Karpas-422 (cell line): ENCODE data around the gene FBXO22. TPM values are rescaled to one million over a fixed set of nuclear protein-coding genes. Genes with fewer than 3 reads are reported as not detected.
A peak's percentile ranks its signal among the peaks of the same experiment; 100 is the strongest.
"Not testable (repeated sequence)": the region's sequence is repeated elsewhere in the genome, so short reads cannot be mapped to it uniquely, and the experiment has no call there.

ENCODE experiments used
- DNase-seq: peaks from one replicate; pipeline ENCODE4 v3.0.0-alpha.2; 2015
- H2AFZ ChIP-seq: fragments of 200-600 bp; sonication (generic); 2 replicates; pipeline ENCODE4 v1.6.1; 2014; ENCODE audit warnings: antibody characterized with exemption, low read length, mixed read lengths
- H3K27ac ChIP-seq: fragments of 200-600 bp; sonication (generic); 2 replicates; pipeline ENCODE4 v1.5.1; 2014; ENCODE audit warnings: mild to moderate bottlenecking, low read length, moderate library complexity
- H3K27me3 ChIP-seq: fragments of 200-600 bp; sonication (generic); 2 replicates; pipeline ENCODE4 v1.6.1; 2014; ENCODE audit warnings: low read length, mixed read lengths
- H3K36me3 ChIP-seq: fragments of 200-600 bp; sonication (generic); 2 replicates; pipeline ENCODE4 v1.6.1; 2014; ENCODE audit warnings: low read length, mixed read lengths; ENCODE audit not compliant: insufficient read depth
- H3K4me1 ChIP-seq: fragments of 200-600 bp; sonication (generic); 2 replicates; pipeline ENCODE4 v1.6.1; 2014; ENCODE audit warnings: mild to moderate bottlenecking, low read length, mixed read lengths
- H3K4me2 ChIP-seq: fragments of 200-600 bp; sonication (generic); 2 replicates; pipeline ENCODE4 v1.6.1; 2014; ENCODE audit warnings: low read length, low read depth, mild to moderate bottlenecking; ENCODE audit not compliant: poor library complexity, severe bottlenecking
- H3K4me3 ChIP-seq: fragments of 200-600 bp; sonication (generic); 2 replicates; pipeline ENCODE4 v1.5.1; 2014; ENCODE audit warnings: mild to moderate bottlenecking, antibody characterized with exemption, low read length, mixed read lengths
- H3K79me2 ChIP-seq: fragments of 200-600 bp; sonication (generic); 2 replicates; pipeline ENCODE4 v1.6.1; 2014; ENCODE audit warnings: mild to moderate bottlenecking, low read length, mixed read lengths
- H3K9ac ChIP-seq: fragments of 200-600 bp; sonication (generic); 2 replicates; pipeline ENCODE4 v1.6.0; 2014; ENCODE audit warnings: low read length
- H3K9me2 ChIP-seq: fragments of 200-600 bp; sonication (generic), shearing (Covaris generic); replicated peaks from 2 replicates; pipeline ENCODE4 v1.6.0; 2014; ENCODE audit warnings: mild to moderate bottlenecking, low read length, moderate library complexity; ENCODE audit not compliant: insufficient read depth
- H3K9me3 ChIP-seq: fragments of 300-700, 200-600 bp; sonication (generic); 2 replicates; pipeline ENCODE4 v1.6.1; 2014; ENCODE audit warnings: low read length, mixed read lengths
- H4K20me1 ChIP-seq: fragments of 200-600 bp; sonication (generic); 2 replicates; pipeline ENCODE4 v1.6.1; 2014; ENCODE audit warnings: mild to moderate bottlenecking, antibody characterized with exemption, low read length, low read depth; ENCODE audit not compliant: insufficient read depth
- total RNA-seq: library from RNA; depleted of rRNA; stranded (reverse); fragments of >200 nt; shearing (Covaris generic); gene quantifications from 2 replicates; pipeline ENCODE4 v1.2.3, GENCODE V29; 2014; ENCODE audit warnings: low replicate concordance

The FBXO22 gene
- total RNA-seq, 1 experiment from 2014 or later, result 30.1 TPM

GRCh38 chr15:75895731-75896130, 7.9 kb upstream of the FBXO22 start:
- Histone ChIP-seq H3K9me2 (no peaks in the 10 kb centered on the region), H3K79me2 (no peaks in the 10 kb centered on the region; the same call in 1 of the 2 replicates), H3K4me1 (peaks cover 7% of the 10 kb centered on the region), H3K9me3 (no peaks in the 10 kb centered on the region), H3K27ac (no peak overlapping the region), H3K9ac (no peak overlapping the region), H3K36me3 (0 out of 2 replicates have a peak, but pooled peaks cover 4% of the 10 kb centered on the region), H4K20me1 (no peaks in the 10 kb centered on the region), H3K27me3 (no peaks in the 10 kb centered on the region), H3K4me3 (no peak overlapping the region), H2AFZ (no peak overlapping the region), H3K4me2 (no peak overlapping the region)
- no peak for DNase-seq

DNA sequence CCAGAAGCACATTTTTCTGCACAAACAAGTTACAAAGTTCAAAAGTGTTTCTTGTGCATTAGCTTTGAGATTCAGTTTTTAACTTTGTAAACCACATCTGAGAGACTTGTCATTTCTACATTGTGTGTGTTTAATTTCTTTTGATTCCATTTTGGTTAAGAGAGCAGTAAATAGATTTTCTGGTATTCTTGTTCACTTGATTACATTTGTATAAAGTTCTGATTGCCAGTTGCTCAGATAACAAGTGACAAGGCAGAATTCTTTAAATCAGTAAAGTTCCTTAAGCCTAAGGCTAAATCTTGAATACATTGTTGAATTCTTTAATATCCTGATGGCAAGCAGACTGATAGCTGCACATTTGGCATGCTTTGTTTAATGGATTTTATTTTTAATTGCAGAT, 3.1 kb upstream of the FBXO22 start:
- 0 out of 2 replicates have a peak overlapping the region, but pooled peaks have one; percentile 35 for H3K27ac ChIP-seq
- H4K20me1 ChIP-seq, result no peaks in the 10 kb centered on the region
- H3K4me2 ChIP-seq, result peak overlapping the region; percentile 41
- no peak for DNase-seq
- no peak overlapping the region for H2AFZ ChIP-seq
- peaks cover 5% of the 10 kb centered on the region; the same call in 1 of the 2 replicates for H3K36me3 ChIP-seq
- no peak overlapping the region for H3K4me3 ChIP-seq
- H3K27me3 ChIP-seq, result no peaks in the 10 kb centered on the region
- no peaks in the 10 kb centered on the region for H3K9me2 ChIP-seq
- no peak overlapping the region for H3K9ac ChIP-seq
- no peaks in the 10 kb centered on the region for H3K9me3 ChIP-seq
- peaks cover 27% of the 10 kb centered on the region for H3K4me1 ChIP-seq
- peaks cover 17% of the 10 kb centered on the region for H3K79me2 ChIP-seq

DNA sequence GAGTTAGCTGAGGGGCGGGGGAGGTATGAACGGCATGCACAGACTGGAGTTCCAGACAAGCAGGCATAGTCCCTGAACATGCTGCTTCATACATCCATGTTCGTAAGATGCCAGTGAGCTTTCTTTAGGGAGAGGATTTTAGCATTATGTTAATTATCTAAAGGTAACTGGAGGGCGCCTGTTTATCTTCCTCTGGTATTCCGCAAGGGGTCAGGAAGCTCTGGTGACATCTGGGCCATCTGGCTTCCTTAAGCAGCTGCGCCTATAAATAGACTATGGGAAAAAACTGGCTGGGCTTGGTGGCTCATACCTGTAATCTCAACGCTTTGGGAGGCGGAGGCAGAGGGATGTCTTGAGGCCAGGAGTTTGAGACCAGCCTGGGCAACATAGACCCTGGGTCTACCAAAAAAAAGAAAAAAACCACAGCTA, 1.5 kb upstream of the FBXO22 start:
- H3K4me3 ChIP-seq, result no peak overlapping the region
- H4K20me1 ChIP-seq, result no peaks in the 10 kb centered on the region
- no peaks in the 10 kb centered on the region for H3K9me3 ChIP-seq
- peaks cover 19% of the 10 kb centered on the region; the same call in 1 of the 2 replicates for H3K36me3 ChIP-seq
- no peak overlapping the region for H3K27ac ChIP-seq
- no peak overlapping the region for H2AFZ ChIP-seq
- H3K9me2 ChIP-seq, result no peaks in the 10 kb centered on the region
- no peak overlapping the region for H3K4me2 ChIP-seq
- no peaks in the 10 kb centered on the region for H3K27me3 ChIP-seq
- H3K9ac ChIP-seq, result no peak overlapping the region
- peaks cover 29% of the 10 kb centered on the region for H3K4me1 ChIP-seq
- H3K79me2 ChIP-seq, result peaks cover 33% of the 10 kb centered on the region
- no peak for DNase-seq

- peaks cover 29% of the 10 kb centered on the region for H3K4me1 ChIP-seq
- no peak overlapping the region for H3K27ac ChIP-seq
- no peaks in the 10 kb centered on the region for H3K27me3 ChIP-seq
- H2AFZ ChIP-seq, result no peak overlapping the region
- peaks cover 38% of the 10 kb centered on the region for H3K36me3 ChIP-seq
- H3K9ac ChIP-seq, result peak overlapping the region; percentile 45; the same call in 1 of the 2 replicates
- no peaks in the 10 kb centered on the region for H4K20me1 ChIP-seq
- H3K4me2 ChIP-seq, result peak overlapping the region; percentile 76
- no peak for DNase-seq
- no peaks in the 10 kb centered on the region for H3K9me3 ChIP-seq
- H3K4me3 ChIP-seq, result peak overlapping the region; percentile 97
- no peaks in the 10 kb centered on the region for H3K9me2 ChIP-seq
- peaks cover 63% of the 10 kb centered on the region for H3K79me2 ChIP-seq
These were observed 1.6 kb downstream of the FBXO22 start for GRCh38 chr15:75905231-75905630.

DNA sequence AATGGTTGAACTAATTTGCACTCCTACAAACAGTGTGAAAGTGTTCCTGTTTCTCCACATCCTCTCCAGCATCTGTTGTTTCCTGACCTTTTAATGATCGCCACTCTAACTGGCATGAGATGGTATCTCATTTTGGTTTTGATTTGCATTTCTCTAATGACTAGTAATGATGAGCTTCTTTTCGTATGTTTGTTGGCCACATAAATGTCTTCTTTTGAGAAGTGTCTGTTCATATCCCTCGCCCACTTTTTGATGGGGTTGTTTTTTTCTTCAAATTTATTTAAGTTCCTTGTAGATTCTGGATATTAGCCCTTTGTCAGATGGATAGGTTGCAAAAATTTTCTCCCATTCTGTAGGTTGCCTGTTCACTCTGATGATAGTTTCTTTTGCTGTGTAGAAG, 6.7 kb downstream of the FBXO22 start:
- not testable (repeated sequence) for H3K9ac ChIP-seq, H2AFZ ChIP-seq, DNase-seq, H4K20me1 ChIP-seq, H3K4me2 ChIP-seq, H3K27me3 ChIP-seq, H3K27ac ChIP-seq, H3K4me1 ChIP-seq, H3K4me3 ChIP-seq, H3K9me2 ChIP-seq, H3K9me3 ChIP-seq
- Histone ChIP-seq H3K36me3 (peaks cover 57% of the 10 kb centered on the region), H3K79me2 (peaks cover 88% of the 10 kb centered on the region)

DNA sequence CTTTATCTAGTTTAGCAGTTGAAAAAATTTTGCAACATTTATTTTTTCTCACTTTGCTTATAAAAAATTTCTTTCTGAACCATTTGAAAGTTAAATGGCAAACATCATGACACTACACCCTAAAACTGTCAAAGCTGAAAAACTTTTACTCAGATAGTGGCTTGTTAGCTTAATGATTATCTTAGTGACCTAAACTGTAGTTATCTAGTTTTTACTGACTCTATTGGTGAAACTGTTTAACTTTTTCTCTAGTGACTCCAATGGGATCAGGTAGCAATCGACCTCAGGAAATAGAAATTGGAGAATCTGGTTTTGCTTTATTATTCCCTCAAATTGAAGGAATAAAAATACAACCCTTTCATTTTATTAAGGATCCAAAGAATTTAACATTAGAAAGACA, 13.3 kb downstream of the FBXO22 start:
- H3K9me2 ChIP-seq, result no peaks in the 10 kb centered on the region
- H3K79me2 ChIP-seq, result peaks cover 69% of the 10 kb centered on the region
- no peaks in the 10 kb centered on the region for H3K4me1 ChIP-seq
- no peak overlapping the region for H3K9ac ChIP-seq
- H3K27ac ChIP-seq, result no peak overlapping the region
- H3K27me3 ChIP-seq, result no peaks in the 10 kb centered on the region
- H4K20me1 ChIP-seq, result no peaks in the 10 kb centered on the region
- no peak overlapping the region for H3K4me2 ChIP-seq
- peaks cover 42% of the 10 kb centered on the region for H3K36me3 ChIP-seq
- DNase-seq, result no peak
- H3K9me3 ChIP-seq, result no peaks in the 10 kb centered on the region
- no peak overlapping the region for H2AFZ ChIP-seq
- H3K4me3 ChIP-seq, result no peak overlapping the region

DNA sequence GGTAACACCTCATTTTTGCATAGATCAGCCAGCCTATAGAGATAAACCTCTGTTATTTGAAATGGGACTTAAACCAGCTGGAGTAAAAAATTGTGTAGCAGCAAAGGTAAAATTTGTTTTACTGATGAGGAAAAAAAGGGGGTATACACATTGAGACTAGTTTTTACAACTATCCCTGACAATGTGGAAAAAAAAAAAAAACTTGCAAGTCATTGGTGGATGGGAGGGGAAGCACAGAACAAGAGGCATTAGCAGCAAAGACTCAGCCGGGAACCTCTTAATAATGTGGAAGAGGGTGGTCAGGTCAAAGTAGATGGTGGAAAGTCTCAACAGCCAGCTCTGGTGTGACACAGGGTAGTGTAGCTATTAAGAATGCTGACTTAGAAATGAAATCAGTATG, 14.5 kb downstream of the FBXO22 start:
- H3K4me1 ChIP-seq, result peaks cover 11% of the 10 kb centered on the region
- peaks cover 42% of the 10 kb centered on the region for H3K36me3 ChIP-seq
- H3K9ac ChIP-seq, result no peak overlapping the region
- DNase-seq, result no peak
- no peaks in the 10 kb centered on the region for H4K20me1 ChIP-seq
- H3K4me2 ChIP-seq, result no peak overlapping the region
- H3K9me2 ChIP-seq, result no peaks in the 10 kb centered on the region
- no peak overlapping the region for H3K4me3 ChIP-seq
- H2AFZ ChIP-seq, result no peak overlapping the region
- H3K27me3 ChIP-seq, result no peaks in the 10 kb centered on the region
- H3K9me3 ChIP-seq, result no peaks in the 10 kb centered on the region
- H3K79me2 ChIP-seq, result peaks cover 72% of the 10 kb centered on the region
- H3K27ac ChIP-seq, result no peak overlapping the region

GRCh38 chr15:75920079-75920478, 16.4 kb downstream of the FBXO22 start:
- no peaks in the 10 kb centered on the region for H3K9me3 ChIP-seq
- H3K9me2 ChIP-seq, result no peaks in the 10 kb centered on the region
- DNase-seq, result no peak
- H3K27ac ChIP-seq, result no peak overlapping the region
- H3K4me3 ChIP-seq, result no peak overlapping the region
- H3K9ac ChIP-seq, result no peak overlapping the region
- H4K20me1 ChIP-seq, result no peaks in the 10 kb centered on the region; the same call in 1 of the 2 replicates
- no peak overlapping the region for H3K4me2 ChIP-seq
- H2AFZ ChIP-seq, result no peak overlapping the region
- H3K27me3 ChIP-seq, result no peaks in the 10 kb centered on the region
- peaks cover 73% of the 10 kb centered on the region for H3K79me2 ChIP-seq
- H3K4me1 ChIP-seq, result peaks cover 28% of the 10 kb centered on the region
- H3K36me3 ChIP-seq, result peaks cover 30% of the 10 kb centered on the region; the same call in 1 of the 2 replicates
